WTC11 (cell line): ENCODE data around the gene CCDC178. TPM values are rescaled to one million over a fixed set of nuclear protein-coding genes. Genes with fewer than 3 reads are reported as not detected.

ENCODE experiments used
- ATAC-seq: fragments of 200-7000 bp; cut with Tn5 transposase; 2 replicates; pipeline ENCODE4 v1.10.0; 2021; ENCODE audit warnings: mild to moderate bottlenecking, moderate library complexity
- CTCF ChIA-PET: fragments of 300-600 bp; sonication (Branson Sonifier 250); formaldehyde crosslinking; loops from one replicate; lab custom pipeline; 2021; ENCODE audit warnings: antibody characterized with exemption; lab: Charles Lee
- POLR2A ChIA-PET: fragments of 350-600 bp; sonication (Branson Sonifier 250); formaldehyde crosslinking; loops from one replicate; lab custom pipeline; 2021; ENCODE audit warnings: antibody characterized with exemption; lab: Charles Lee
- DNase-seq: peaks from one replicate; pipeline ENCODE4 v3.0.0; 2021; ENCODE audit warnings: low spot score
- H3K27ac Mint-ChIP-seq: 2 replicates; pipeline ENCODE4 v1.8.0; 2021; ENCODE audit warnings: mixed read lengths
- H3K27me3 Mint-ChIP-seq: 2 replicates; pipeline ENCODE4 v1.8.0; 2021; ENCODE audit warnings: low read depth, mild to moderate bottlenecking, moderate library complexity, mixed read lengths
- H3K36me3 Mint-ChIP-seq: 2 replicates; pipeline ENCODE4 v1.8.0; 2021; ENCODE audit warnings: mixed read lengths
- H3K4me1 Mint-ChIP-seq: 2 replicates; pipeline ENCODE4 v1.8.0; 2022; ENCODE audit warnings: mixed read lengths
- H3K4me3 Mint-ChIP-seq: 2 replicates; pipeline ENCODE4 v1.8.0; 2021; ENCODE audit warnings: mild to moderate bottlenecking, moderate library complexity, mixed read lengths
- H3K9me3 Mint-ChIP-seq: 2 replicates; pipeline ENCODE4 v1.8.0; 2021; ENCODE audit warnings: mixed read lengths
- CBFB ChIP-seq: sonication (generic); formaldehyde crosslinking; IDR thresholded peaks from 2 replicates; pipeline ENCODE4 v1.8.1; 2022; ENCODE audit warnings: mild to moderate bottlenecking, low read depth, missing genetic modification reagents
- CREM ChIP-seq: sonication (generic); formaldehyde crosslinking; IDR thresholded peaks from 2 replicates; pipeline ENCODE4 v1.8.1; 2022; ENCODE audit warnings: mild to moderate bottlenecking, missing genetic modification reagents, moderate library complexity
- FOXP1 ChIP-seq: sonication (generic); formaldehyde crosslinking; IDR thresholded peaks from 2 replicates; pipeline ENCODE4 v1.8.0; 2022; ENCODE audit warnings: missing genetic modification reagents, mild to moderate bottlenecking, moderate library complexity, borderline replicate concordance
- MXD4 ChIP-seq: fragments of 250-450 bp; sonication (Bioruptor Pico); IDR thresholded peaks from 2 replicates; pipeline ENCODE4 v1.8.0; 2021; ENCODE audit warnings: mild to moderate bottlenecking, moderate library complexity, borderline replicate concordance
- MYBL2 ChIP-seq: sonication (generic); formaldehyde crosslinking; IDR thresholded peaks from 2 replicates; pipeline ENCODE4 v1.8.1; 2023; ENCODE audit warnings: mild to moderate bottlenecking, moderate library complexity, missing genetic modification reagents
- NR2C2 ChIP-seq: sonication (generic); formaldehyde crosslinking; IDR thresholded peaks from 2 replicates; pipeline ENCODE4 v1.8.0; 2022; ENCODE audit warnings: mild to moderate bottlenecking, missing genetic modification reagents
- TCF7 ChIP-seq: sonication (generic); formaldehyde crosslinking; IDR thresholded peaks from 2 replicates; pipeline ENCODE4 v1.8.0; 2022; ENCODE audit warnings: mild to moderate bottlenecking, low read depth, missing genetic modification reagents, moderate library complexity
- ZBTB21 ChIP-seq: sonication (generic); formaldehyde crosslinking; IDR thresholded peaks from 2 replicates; pipeline ENCODE4 v1.8.1; 2023; ENCODE audit warnings: mild to moderate bottlenecking, missing genetic modification reagents, borderline replicate concordance
- ZNF232 ChIP-seq: sonication (generic); formaldehyde crosslinking; IDR thresholded peaks from 2 replicates; pipeline ENCODE4 v1.8.0; 2022; ENCODE audit warnings: mild to moderate bottlenecking, missing genetic modification reagents
- ZNF317 ChIP-seq: sonication (generic); formaldehyde crosslinking; IDR thresholded peaks from 2 replicates; pipeline ENCODE4 v1.8.1; 2023; ENCODE audit warnings: low read depth, mild to moderate bottlenecking, moderate library complexity, missing genetic modification reagents, borderline replicate concordance
- ZNF396 ChIP-seq: fragments of 250-450 bp; sonication (Bioruptor Pico); IDR thresholded peaks from 2 replicates; pipeline ENCODE4 v1.8.0; 2021; ENCODE audit warnings: mild to moderate bottlenecking, moderate library complexity, borderline replicate concordance
- ZNF671 ChIP-seq: fragments of 250-450 bp; sonication (Bioruptor Pico); IDR thresholded peaks from 2 replicates; pipeline ENCODE4 v1.8.0; 2021; ENCODE audit warnings: mild to moderate bottlenecking
- total RNA-seq: library from RNA; stranded (reverse); gene quantifications from 3 replicates; pipeline ENCODE4 v1.2.3, GENCODE V29; 2021
- TF ChIP-seq, protein P1 (sequence below): fragments of 250-450 bp; sonication (Bioruptor Pico); conservative IDR thresholded peaks from 2 replicates; pipeline ENCODE4 v1.9.0; 2021; ENCODE audit warnings: mild to moderate bottlenecking
- TF ChIP-seq, protein P2 (sequence below): sonication (generic); formaldehyde crosslinking; conservative IDR thresholded peaks from 2 replicates; pipeline ENCODE4 v1.8.1; 2022; ENCODE audit warnings: mild to moderate bottlenecking, missing genetic modification reagents
- TF ChIP-seq, protein P3 (sequence below): fragments of 250-450 bp; sonication (Bioruptor Pico); IDR thresholded peaks from 2 replicates; pipeline ENCODE4 v1.8.0; 2021; ENCODE audit warnings: mild to moderate bottlenecking
- TF ChIP-seq, protein P4 (sequence below): sonication (generic); formaldehyde crosslinking; IDR thresholded peaks from 2 replicates; pipeline ENCODE4 v1.8.1; 2022; ENCODE audit warnings: mild to moderate bottlenecking, missing genetic modification reagents, moderate library complexity, borderline replicate concordance
- TF ChIP-seq, protein P5 (sequence below): sonication (generic); formaldehyde crosslinking; IDR thresholded peaks from 2 replicates; pipeline ENCODE4 v1.8.1; 2023; ENCODE audit warnings: mild to moderate bottlenecking, missing genetic modification reagents
- TF ChIP-seq, protein P6 (sequence below): sonication (generic); formaldehyde crosslinking; IDR thresholded peaks from 2 replicates; pipeline ENCODE4 v1.8.0; 2022; ENCODE audit warnings: mild to moderate bottlenecking, missing genetic modification reagents
- TF ChIP-seq, protein P7 (sequence below): sonication (generic); formaldehyde crosslinking; IDR thresholded peaks from 2 replicates; pipeline ENCODE4 v1.8.0; 2023; ENCODE audit warnings: missing genetic modification reagents, mild to moderate bottlenecking, borderline replicate concordance
- TF ChIP-seq, protein P8 (sequence below): fragments of 250-450 bp; sonication (Bioruptor Pico); IDR thresholded peaks from 2 replicates; pipeline ENCODE4 v1.9.0; 2021; ENCODE audit warnings: mild to moderate bottlenecking

CCDC178 gene
- total RNA-seq, 1 experiment from 2014 or later: 0.20 TPM

DNA sequence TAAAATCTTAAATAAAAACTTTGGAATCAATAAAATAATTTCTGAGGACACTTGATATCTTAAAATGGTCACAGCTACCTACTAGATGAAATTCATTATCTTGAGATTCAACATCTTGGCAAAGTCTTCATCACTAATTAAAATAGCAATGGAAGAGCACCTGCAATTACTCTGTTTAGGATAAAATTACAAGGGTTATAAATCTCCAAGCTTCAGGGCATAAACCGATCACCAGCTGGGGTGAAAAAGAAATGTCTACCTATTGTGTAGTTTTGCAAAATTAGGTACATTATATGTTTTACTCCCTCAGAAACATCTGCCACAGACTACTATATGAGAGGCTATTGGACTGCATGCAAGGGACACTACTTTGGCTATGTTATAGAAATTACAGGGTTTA is 327.1 kb downstream of the CCDC178 start:
- POLR2A ChIA-PET: no interaction called here
- Mint-ChIP-seq H3K9me3 (peaks cover 5% of the 10 kb centered on the region), H3K27me3 (no peaks in the 10 kb centered on the region; the same call in 1 of the 2 replicates), H3K36me3 (no peaks in the 10 kb centered on the region), H3K27ac (no peak overlapping the region), H3K4me1 (peaks cover 4% of the 10 kb centered on the region)
- no peak for ATAC-seq
- TF ChIP-seq NR2C2 (no peak), TCF7 (CRISPR knock-in tag) (no peak), ZNF232 (CRISPR knock-in tag) (no peak), ZNF671 (CRISPR knock-in tag) (no peak), CREM (no peak), ZBTB21 (CRISPR knock-in tag) (no peak), ZNF396 (no peak), FOXP1 (no peak), MYBL2 (CRISPR knock-in tag) (no peak), ZNF317 (CRISPR knock-in tag) (no peak)
- TF ChIP-seq, protein P1, sequence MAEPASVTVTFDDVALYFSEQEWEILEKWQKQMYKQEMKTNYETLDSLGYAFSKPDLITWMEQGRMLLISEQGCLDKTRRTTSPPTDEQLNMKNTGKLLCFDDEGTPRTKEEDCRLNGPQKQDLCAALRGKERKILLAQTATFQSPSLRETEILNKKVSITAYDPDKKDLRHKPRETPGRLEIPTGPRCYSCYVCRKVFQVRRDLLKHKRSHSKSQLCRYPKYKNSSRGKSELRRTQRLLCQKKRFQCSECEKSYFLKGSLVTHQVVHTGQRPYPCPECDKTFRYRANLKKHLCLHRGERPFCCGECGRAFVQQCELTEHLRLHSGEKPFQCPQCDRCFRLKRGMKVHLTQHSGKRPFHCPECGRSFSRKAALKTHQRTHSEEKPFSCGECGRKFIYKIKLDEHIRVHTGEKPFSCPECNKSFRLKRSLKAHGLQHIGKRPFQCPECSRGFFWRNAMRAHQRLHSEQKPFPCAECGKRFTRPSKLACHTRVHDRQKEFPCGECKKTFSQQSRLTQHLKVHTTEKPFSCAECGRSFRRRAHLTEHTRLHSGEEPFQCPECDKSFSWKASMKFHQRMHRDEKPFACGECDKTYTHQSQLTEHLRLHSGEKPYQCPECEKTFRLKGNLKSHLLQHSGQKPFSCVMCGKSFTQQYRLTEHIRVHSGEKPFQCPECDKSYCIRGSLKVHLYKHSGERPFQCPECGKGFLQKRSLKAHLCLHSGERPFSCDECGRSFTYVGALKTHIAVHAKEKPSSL (CRISPR knock-in tag): no peak
- TF ChIP-seq, protein P2, sequence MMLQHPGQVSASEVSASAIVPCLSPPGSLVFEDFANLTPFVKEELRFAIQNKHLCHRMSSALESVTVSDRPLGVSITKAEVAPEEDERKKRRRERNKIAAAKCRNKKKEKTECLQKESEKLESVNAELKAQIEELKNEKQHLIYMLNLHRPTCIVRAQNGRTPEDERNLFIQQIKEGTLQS (CRISPR knock-in tag): no peak
- TF ChIP-seq, protein P3, sequence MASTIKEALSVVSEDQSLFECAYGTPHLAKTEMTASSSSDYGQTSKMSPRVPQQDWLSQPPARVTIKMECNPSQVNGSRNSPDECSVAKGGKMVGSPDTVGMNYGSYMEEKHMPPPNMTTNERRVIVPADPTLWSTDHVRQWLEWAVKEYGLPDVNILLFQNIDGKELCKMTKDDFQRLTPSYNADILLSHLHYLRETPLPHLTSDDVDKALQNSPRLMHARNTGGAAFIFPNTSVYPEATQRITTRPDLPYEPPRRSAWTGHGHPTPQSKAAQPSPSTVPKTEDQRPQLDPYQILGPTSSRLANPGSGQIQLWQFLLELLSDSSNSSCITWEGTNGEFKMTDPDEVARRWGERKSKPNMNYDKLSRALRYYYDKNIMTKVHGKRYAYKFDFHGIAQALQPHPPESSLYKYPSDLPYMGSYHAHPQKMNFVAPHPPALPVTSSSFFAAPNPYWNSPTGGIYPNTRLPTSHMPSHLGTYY (CRISPR knock-in tag): no peak
- TF ChIP-seq, protein P4, sequence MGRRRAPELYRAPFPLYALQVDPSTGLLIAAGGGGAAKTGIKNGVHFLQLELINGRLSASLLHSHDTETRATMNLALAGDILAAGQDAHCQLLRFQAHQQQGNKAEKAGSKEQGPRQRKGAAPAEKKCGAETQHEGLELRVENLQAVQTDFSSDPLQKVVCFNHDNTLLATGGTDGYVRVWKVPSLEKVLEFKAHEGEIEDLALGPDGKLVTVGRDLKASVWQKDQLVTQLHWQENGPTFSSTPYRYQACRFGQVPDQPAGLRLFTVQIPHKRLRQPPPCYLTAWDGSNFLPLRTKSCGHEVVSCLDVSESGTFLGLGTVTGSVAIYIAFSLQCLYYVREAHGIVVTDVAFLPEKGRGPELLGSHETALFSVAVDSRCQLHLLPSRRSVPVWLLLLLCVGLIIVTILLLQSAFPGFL (CRISPR knock-in tag): no peak
- TF ChIP-seq, protein P5, sequence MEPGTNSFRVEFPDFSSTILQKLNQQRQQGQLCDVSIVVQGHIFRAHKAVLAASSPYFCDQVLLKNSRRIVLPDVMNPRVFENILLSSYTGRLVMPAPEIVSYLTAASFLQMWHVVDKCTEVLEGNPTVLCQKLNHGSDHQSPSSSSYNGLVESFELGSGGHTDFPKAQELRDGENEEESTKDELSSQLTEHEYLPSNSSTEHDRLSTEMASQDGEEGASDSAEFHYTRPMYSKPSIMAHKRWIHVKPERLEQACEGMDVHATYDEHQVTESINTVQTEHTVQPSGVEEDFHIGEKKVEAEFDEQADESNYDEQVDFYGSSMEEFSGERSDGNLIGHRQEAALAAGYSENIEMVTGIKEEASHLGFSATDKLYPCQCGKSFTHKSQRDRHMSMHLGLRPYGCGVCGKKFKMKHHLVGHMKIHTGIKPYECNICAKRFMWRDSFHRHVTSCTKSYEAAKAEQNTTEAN: no peak
- TF ChIP-seq, all 79 proteins: peak for 0
- no peak overlapping the region for H3K4me3 Mint-ChIP-seq
- CTCF ChIA-PET: no interaction called here
- DNase-seq: no peak

DNA sequence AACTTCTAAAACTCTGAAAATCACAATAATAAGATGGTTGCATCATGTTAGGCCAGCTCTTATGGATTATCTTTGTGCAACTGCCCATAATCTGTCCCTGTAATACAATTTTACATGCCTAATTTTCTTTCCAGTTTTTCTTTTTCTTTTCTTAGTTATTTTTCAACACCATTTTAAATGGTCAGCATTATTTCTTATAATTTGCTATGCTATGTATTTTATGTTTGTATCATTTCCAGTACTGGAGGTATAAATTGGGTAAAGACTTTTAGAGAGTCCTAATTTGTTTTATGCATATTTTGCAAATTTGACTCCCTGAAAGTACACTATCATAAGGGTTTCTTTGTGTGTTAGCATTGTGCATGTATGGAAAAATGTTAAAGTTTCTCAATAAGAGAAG is 333.0 kb downstream of the CCDC178 start:
- ChIA-PET POLR2A (no interaction called here), CTCF (no interaction called here)
- Mint-ChIP-seq H3K9me3 (peaks cover 5% of the 10 kb centered on the region), H3K27me3 (no peaks in the 10 kb centered on the region), H3K36me3 (no peaks in the 10 kb centered on the region), H3K4me3 (no peak overlapping the region), H3K27ac (no peak overlapping the region), H3K4me1 (no peaks in the 10 kb centered on the region)
- ATAC-seq: no peak
- TF ChIP-seq, protein P6, sequence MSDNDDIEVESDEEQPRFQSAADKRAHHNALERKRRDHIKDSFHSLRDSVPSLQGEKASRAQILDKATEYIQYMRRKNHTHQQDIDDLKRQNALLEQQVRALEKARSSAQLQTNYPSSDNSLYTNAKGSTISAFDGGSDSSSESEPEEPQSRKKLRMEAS (CRISPR knock-in tag): no peak
- TF ChIP-seq, protein P7, sequence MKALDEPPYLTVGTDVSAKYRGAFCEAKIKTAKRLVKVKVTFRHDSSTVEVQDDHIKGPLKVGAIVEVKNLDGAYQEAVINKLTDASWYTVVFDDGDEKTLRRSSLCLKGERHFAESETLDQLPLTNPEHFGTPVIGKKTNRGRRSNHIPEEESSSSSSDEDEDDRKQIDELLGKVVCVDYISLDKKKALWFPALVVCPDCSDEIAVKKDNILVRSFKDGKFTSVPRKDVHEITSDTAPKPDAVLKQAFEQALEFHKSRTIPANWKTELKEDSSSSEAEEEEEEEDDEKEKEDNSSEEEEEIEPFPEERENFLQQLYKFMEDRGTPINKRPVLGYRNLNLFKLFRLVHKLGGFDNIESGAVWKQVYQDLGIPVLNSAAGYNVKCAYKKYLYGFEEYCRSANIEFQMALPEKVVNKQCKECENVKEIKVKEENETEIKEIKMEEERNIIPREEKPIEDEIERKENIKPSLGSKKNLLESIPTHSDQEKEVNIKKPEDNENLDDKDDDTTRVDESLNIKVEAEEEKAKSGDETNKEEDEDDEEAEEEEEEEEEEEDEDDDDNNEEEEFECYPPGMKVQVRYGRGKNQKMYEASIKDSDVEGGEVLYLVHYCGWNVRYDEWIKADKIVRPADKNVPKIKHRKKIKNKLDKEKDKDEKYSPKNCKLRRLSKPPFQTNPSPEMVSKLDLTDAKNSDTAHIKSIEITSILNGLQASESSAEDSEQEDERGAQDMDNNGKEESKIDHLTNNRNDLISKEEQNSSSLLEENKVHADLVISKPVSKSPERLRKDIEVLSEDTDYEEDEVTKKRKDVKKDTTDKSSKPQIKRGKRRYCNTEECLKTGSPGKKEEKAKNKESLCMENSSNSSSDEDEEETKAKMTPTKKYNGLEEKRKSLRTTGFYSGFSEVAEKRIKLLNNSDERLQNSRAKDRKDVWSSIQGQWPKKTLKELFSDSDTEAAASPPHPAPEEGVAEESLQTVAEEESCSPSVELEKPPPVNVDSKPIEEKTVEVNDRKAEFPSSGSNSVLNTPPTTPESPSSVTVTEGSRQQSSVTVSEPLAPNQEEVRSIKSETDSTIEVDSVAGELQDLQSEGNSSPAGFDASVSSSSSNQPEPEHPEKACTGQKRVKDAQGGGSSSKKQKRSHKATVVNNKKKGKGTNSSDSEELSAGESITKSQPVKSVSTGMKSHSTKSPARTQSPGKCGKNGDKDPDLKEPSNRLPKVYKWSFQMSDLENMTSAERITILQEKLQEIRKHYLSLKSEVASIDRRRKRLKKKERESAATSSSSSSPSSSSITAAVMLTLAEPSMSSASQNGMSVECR (CRISPR knock-in tag): no peak
- TF ChIP-seq MXD4 (CRISPR knock-in tag) (no peak), CBFB (CRISPR knock-in tag) (no peak), TCF7 (CRISPR knock-in tag) (no peak), CREM (no peak), ZBTB21 (CRISPR knock-in tag) (no peak)
- TF ChIP-seq, protein P8, sequence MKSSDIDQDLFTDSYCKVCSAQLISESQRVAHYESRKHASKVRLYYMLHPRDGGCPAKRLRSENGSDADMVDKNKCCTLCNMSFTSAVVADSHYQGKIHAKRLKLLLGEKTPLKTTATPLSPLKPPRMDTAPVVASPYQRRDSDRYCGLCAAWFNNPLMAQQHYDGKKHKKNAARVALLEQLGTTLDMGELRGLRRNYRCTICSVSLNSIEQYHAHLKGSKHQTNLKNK (CRISPR knock-in tag): no peak
- DNase-seq: no peak
